ENCODE measurements around the gene CDH4.

DNA sequence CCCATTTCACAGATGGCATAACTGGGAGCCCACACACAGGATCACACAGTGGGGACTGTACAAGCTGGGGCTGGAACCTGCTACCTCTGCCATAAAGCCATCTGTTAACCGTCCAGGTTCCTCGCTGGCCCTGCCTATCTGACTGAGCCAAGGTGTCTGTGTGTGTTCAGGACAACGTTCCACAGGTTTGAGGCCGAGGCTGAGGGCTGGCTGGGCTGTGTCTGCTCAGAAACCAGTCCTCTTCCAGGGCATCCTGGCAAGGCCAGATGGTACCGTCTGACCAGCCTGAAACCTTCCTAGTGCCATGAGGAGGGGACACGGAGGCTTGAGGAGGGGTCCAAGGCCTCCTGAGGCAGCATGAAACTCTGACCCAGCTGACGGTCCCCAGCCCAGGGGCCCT is 663.0 kb downstream of the CDH4 start:
- no peak for TF ChIP-seq POLR2A (IDR thresholded peaks at IDR 0.05)
- TF ChIP-seq CTCF (IDR thresholded peaks at IDR 0.05), result no peak
